HG03457 (cell line): Measurements from ENCODE around the gene FHOD3.
A peak's percentile ranks its signal among the peaks of the same experiment; 100 is the strongest.
"Not testable (repeated sequence)": the region's sequence is repeated elsewhere in the genome, so short reads cannot be mapped to it uniquely, and the experiment has no call there.

Experiments
- ATAC-seq: cut with Tn5 transposase; IDR thresholded peaks from one replicate; pipeline ENCODE4 v1.9.1; 2021; ENCODE audit warnings: moderate number of reproducible peaks; ENCODE audit not compliant: unreplicated experiment

FHOD3 gene

DNA sequence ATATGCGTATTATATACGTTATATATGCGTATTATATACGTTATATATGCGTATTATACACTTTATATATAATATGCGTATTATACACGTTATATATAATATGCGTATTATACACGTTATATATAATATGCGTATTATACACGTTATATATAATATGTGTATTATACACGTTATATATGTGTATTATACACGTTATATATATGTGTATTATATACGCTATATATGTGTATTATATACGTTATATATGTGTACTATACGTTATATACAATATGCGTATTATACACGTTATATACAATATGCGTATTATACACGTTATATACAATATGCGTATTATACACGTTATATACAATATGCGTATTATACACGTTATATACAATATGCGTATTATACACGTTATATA lies 465.5 kb downstream of the FHOD3 start:
- ATAC-seq, result not testable (repeated sequence)

DNA sequence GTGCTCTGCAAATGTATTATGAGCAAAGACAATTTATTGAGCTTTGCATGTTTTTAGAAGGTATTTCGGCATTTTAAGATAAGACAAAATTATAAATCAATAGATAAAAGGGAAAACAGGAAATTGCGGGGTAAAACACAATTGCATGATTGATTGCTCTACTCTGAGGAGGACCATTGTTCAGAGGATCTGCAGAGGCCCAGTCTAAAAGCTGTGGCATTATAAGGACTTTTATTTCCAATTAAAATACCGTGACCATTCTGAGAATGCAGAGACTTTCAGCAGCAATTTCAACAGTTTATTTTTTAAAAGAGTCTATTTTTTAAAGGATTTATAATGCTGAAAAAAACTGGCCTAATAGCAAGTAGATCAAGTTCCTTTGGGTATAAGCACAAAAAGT lies 469.3 kb downstream of the FHOD3 start:
- ATAC-seq, result no peak

DNA sequence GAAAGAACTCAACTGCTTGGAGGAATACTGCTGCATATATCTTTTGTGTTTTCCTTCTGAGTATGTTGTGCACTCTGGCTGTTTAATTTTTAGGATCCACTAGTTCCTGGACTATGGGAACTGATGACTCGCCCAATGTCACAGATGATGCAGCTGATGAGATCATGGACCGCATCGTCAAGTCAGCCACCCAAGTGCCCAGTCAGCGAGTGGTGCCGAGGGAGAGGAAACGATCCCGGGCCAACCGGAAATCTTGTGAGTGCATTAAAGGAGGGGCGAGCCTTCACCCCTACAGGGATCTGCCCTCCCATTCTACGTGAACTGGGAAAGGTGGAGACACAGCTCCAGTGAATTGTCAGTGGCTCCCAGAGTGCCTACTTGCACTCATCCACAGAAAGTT lies 471.7 kb downstream of the FHOD3 start:
- ATAC-seq, result no peak

DNA sequence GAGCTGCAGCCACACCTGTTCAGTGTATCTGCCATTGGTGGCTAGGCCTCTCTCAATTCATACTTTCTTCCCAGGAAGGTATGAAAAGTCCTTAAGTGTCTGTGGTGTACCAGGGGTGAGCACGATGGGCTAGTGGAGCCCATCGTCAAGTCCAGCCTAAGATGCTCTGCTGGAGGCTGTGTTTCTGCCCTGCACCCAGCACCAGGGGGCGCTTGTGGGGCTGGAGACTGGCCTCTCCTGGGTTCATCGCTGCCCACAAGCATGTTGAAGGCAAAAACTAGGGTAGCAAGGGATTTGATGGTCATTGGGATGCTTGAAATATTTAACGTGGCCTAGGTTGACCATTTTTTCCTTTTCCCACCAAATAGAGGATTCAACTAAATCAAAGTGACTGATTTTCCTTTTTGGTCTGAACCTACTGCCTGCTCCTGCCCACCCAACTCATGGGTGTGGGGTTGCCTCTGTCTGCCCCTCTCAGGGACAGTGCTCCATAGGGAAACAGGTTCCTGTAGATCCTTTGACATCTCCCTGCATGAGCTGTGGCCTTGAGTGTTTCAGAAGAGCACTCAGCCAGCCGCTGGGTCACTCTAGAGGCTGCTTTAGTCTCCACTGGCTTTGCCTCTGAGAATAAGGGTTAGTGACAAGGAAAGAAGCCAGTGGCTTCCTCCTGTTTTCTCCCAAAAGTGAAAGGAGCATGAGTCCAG lies 472.2 kb downstream of the FHOD3 start:
- no peak for ATAC-seq

DNA sequence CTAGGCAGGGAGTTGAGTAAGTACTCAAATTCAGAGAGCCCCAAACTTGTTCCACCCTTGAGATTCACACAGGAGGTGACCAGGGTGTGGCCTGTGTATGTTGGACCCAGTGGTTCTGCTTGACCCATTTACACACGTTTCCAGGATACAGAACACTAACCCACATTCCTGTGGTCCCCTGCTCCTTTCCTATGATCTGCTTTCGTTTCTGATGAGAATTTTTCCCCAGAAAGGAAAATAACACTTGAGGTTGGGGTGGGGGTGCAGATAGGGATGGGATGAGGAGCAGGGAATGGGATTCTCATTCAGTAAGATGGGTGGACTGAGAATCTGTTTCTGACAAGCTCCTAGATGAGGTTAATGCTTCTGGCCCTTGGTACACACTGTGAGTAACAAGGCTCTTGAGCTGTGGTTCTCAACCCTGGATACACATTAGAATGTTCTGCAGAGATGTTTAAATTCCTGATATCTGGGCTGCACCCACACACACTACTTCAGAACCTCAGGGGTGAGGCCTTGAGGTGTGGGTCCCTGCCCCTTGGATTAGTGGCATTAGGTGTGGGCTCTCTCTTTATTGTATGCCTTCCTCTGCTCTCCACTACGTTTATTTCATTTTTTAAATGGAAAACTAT lies 472.9 kb downstream of the FHOD3 start:
- ATAC-seq, result no peak

DNA sequence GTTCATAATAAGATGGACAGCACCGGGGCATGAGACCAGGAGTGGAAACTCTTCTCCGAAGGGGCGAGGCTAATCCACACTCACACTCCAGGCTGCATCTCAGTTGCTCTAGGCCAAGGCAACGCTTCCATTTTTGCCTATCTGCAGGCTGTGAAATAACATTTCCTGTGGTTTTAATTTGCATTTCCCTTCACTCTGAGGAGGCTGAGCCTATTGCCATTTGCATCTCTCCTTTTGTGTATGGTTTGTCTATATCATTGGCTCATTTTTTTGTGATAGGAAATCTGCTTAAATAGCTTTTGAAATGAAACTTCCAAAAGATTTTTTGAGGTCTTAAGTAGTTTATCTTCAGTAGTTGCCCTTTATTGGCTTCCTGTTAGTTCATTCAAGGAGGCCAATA lies 473.7 kb downstream of the FHOD3 start:
- no peak for ATAC-seq

DNA sequence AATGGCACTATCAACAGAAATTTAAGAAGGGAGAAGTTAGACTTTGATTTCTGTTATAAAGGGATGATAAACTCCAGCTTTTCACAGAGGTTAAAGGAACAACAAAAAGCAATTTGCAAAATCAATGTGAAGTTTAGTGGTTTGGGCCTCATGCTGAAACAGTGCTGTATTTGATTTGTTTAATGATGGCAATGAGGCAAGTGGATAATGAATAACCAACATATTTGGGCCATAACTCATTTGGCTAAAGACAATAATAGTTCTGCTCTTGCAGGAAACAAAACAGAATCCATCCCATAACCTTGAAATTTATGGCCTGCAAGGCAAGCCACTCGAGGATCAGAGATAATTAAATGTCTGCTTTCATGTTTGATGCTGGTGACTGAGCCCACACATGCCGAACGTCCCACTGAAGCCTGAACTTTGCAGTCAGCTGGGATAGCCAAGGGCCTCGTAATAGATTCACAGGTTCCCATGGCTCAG lies 474.8 kb downstream of the FHOD3 start:
- ATAC-seq, result no peak

DNA sequence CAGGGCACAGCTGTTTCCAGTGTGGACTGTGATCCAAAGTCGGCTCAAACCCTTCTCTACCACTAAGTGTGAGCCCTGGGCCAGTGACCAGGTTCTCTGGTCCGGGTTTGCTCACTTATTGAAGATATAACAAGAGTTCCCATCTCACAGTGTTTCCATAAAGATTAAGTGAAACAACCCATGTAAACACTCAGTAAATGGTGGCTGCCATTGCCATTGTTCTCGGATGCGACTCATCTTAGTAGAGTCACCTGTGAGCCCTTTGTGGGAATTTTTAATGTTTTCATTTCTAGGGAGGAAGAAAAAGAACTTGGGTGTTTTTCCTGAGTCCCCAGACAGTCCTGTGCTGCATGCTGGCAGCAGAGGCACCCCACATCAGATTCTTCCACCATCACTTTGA lies 477.9 kb downstream of the FHOD3 start:
- no peak for ATAC-seq

DNA sequence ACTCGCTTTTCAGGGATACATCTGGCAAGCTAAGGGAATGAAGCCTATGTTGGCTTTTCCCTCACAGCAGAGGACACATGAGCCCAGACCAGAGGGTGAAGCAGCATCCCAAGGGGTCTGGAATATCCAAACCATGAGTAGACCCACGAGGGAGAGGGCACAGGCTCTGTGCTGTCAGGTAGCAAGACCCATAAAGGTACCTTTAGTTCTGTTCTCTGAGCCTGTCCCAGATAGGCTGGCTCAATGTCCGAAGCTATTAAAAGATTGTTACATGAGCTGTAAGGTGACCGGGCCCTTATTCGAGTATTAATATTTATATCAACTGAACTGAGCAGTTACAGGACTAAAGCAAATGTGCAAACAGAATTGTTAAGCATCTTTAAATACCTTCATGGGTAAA lies 479.1 kb downstream of the FHOD3 start:
- ATAC-seq, result no peak

DNA sequence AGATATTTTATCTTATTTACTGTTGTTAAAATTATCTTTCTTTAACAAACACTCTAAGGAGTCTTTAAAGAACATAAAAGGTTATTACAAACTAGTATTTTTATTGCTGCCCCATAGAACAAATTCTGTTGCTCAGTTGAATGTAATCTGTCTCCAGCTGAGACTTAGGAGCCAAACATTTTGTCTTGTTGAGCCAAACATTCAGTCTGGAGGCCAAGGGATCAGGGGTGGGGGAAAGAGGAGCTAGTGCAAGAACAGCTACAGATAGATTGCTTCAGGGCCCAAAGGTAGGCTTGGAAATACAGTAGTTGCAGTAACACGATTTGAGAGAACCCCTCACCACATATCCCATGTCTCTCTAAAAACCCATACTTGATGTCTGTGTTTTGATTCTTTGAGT lies 480.1 kb downstream of the FHOD3 start:
- ATAC-seq, result no peak

DNA sequence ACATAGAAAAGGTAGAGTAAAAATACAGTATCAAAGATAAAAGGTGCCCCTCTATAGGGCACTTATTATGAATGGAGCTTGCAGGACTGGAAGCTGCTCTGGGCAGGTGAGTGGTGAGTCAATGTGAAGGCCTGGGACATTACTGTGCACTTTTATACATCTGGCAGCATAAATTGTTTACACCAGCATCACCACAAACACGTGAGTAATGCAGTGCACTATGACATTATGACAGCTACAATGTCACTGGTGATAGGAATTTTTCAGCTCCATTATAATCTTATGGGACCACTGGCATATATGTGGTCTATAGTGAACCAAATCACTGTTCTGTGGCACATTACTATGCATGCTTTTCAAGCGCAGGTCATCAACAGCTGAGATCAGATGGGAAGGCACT lies 483.2 kb downstream of the FHOD3 start:
- ATAC-seq, result no peak

DNA sequence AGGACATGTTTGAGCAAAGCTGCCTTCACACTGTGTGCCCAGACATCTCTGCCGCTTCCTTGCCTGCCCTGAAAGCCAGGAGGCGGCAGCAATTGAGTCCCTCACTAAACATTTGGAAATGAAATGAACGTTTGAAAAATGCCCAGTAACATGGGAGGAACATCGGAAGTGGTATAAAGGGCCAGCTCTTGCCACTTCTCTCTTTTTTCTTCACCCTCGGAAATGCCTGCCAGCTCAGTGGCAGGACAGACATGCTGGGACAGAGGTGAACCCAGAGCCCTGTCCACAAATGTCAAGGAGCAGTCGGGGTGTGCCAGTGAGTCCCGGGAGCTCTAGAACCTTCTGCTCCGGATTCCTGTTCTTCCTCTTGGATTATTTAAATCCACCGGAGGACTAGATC lies 485.2 kb downstream of the FHOD3 start:
- ATAC-seq, result no peak

DNA sequence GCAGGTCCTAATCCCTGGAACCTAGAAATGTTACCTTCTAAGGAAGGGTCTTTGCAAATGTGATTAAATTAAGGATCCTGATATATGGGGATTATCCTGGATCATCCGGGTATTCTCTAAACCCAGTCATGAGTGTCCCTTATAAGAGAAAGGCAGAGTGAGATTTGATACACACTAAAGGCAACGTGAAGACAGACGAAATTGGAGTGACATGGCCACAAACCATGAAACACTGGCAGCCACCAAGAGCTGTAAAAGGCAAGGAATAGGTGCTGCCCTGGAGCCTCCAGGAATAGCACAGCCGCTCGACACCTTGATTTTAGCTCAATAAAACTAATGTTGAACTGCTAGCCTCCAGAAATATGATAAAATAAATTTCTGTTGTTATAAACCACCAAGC lies 486.3 kb downstream of the FHOD3 start:
- no peak for ATAC-seq

DNA sequence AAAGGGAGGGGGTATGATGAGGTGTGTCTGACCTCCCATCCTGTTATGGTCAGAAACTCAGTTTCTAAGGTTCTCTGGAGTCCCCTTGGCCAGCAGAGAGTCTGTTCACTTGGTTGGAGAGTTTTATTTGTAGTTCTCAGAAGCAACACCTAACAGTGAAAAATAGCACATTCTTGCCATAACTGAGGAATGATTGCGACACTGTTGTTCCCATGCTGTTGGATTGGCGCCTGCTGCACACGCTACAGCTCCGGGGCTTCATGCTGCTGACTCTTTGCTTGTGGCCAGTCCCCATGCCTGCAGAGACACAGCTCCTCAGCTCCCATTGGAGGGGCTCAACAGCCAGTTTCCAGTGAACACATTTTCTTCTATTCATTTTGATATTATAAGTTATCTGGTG lies 489.2 kb downstream of the FHOD3 start:
- no peak for ATAC-seq

DNA sequence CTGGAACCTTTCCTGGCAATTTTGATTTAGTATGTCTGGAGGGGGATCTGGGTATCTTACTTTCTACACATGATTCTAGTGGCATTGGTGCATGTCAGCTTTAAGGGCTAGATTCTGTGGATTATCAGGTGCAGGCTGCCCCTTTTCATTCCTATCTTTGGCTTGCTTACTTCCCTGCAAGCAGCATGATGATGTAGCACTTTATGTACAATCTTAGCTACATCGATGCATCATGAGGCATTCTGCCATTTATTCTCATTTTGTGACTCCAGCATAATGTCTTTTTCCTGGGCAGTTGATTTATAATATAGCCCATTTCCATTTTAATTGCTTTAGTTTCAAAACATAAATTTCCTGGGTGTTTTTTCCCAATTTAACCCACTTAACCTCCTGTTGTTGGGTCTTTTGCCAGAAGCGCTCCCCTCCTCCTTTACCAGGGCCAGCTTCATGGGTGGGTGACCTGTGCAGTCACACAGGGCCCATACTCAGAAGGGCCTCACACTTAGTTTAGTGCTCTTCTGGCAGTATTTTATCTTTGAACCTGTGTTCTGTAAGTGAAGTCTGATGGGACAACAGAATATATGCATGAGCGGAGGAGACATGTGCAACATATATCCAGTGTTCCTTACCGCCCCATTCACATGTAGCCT lies 495.2 kb downstream of the FHOD3 start:
- no peak for ATAC-seq

DNA sequence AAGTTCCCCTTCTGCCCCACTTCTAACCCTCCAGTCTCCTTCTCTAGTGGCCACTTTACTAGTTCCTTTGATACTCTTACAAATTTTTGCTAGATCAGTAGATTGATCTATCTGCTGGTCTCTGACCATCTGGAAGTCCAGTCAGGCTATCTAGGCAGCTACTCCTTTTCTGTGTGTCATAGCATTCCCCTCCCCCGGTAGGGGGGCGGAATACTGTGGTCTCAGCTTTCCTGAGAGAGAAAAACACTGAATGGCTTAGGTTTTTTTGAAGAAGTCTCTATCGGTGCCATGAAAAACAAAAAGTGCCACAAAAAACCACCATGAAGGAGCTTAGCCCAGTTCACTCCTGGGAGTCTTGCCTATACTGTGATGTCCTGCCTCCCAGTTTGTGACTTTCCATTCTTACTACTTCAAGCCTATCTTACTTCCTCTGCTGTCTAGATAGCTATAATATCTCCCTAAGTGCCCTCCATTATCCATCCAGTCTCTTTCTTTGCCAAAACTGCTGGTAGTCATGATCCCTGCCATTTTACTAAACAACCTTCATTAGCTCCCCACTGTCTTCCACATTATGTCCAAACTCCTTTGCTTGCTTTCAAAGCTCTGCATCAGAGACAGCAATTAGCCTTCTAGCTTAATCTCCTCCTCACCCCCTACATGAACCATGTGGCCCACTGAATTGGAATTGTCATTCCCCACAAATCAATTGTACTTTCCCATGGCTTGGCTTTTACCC lies 501.4 kb downstream of the FHOD3 start:
- no peak for ATAC-seq

DNA sequence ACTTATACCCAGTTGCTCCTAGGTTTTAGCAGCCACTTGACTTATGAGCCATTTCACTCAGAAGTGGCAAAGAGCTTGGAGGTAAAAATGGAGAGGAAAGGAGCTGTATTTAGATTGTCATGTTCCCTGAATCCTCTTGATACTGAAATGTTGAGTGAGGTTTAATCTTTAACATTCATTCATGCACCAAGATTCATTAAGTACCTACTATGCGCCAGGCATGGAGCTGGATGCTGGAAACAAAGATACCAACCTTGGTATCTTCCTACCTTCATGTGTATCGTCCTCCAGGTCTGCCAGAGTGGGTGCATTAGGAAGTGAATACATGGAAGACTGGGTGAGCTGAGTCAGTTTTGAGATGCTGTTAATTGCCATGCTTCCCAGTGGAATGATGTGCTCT lies 507.6 kb downstream of the FHOD3 start:
- no peak for ATAC-seq

DNA sequence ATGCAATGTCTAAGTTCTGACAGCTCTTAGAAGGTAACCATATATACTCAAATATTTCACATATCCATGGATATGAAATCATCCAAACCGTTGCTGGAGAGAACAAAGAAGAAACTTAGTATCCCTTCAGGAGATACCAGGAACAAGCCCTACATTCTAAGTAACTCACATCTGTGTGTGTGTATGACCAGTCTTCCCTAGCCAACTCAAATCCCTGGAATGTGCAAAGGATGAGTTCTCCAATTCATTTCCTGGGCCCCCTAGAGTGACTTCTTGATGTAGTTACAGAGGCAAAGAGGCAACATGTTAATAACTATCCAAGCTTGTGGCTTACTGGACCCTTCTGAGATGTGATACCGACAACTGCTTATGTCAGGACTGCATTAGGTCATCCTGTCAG lies 511.2 kb downstream of the FHOD3 start:
- ATAC-seq, result no peak

DNA sequence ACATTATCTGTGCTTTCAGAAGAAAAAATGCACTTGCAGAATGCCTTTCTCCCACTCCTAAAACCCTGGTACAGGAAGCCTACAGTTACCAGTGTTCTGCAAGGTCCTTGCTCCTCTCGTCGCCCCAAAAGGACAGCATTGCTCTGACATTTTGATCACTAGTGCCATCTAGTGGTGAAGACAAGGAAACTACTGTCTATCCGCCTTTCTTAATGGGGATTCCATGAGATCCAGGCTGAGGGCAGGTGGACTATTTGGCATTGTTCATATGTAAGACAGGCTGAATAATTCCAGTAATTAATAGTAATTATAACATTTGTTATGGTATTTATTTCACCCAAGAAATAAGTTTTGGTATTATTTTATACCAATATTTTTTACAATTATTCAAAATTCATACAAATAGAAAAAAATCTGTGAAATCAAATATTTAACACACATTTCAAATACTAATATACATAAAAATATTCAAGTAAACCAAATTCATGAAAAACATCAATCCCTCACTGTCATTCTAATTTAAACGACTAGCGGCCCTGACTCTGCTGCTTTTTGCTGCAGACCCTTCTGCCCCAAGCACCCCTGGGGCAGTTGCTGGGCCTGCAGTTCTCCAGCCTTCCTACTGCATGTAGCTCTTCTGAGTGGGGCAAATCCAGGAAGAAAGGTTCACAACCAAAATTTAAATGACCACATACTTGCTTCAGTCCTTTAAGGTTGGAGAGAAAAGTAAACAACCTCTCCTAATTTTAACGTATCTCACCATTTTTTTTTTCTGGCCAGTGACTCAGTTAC lies 512.3 kb downstream of the FHOD3 start:
- ATAC-seq, result peak; percentile 93

DNA sequence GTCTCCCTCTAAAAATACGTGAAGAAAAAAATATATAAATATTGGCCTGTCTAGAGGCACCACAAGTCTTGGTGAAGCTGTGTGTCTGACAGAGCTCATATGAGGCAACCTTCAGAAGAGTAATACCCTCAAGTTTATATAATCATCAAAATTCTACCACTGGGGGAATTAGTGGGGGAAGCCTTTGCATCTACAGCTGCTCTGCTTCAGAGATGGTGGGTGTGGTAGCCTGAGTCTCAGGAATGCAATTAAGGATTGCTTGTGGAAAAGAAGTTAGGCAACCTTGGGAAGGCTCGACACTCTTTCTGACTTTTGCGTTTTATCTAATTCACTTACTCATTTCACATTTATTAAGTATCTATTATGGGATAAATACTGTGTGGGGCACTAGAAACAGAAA lies 513.9 kb downstream of the FHOD3 start:
- no peak for ATAC-seq

DNA sequence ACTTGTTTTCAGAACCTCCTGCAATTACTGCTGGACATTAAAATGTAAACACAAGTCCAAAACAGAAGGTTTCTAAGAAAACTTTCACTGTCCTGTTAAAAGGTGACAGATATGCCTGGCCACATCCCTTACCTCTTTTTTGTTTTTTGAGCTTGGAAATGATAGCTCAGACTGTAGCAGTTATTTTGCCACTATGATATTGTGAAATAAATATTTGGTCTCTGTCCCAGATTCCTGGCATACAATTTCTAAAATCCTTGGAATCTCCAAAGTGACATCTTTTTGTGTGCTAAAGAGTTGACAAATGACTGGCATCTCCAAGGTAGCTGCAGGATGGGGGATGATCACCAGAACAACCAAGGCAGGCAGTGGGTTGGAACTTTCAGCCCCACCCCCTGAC lies 514.4 kb downstream of the FHOD3 start:
- no peak for ATAC-seq
